Hematopoietic multipotent progenitor cell treated with erythropoietin and hydrocortisone succinate and interleukin-3 and kit ligand, for 8 days (in vitro differentiated cells): ENCODE data around the gene ETFB.
A peak's percentile ranks its signal among the peaks of the same experiment; 100 is the strongest.
"Not testable (repeated sequence)": the region's sequence is repeated elsewhere in the genome, so short reads cannot be mapped to it uniquely, and the experiment has no call there.

Experiments used
- DNase-seq: peaks from one replicate; pipeline ENCODE4 v3.0.0-alpha.2; 2015

ETFB gene

DNA sequence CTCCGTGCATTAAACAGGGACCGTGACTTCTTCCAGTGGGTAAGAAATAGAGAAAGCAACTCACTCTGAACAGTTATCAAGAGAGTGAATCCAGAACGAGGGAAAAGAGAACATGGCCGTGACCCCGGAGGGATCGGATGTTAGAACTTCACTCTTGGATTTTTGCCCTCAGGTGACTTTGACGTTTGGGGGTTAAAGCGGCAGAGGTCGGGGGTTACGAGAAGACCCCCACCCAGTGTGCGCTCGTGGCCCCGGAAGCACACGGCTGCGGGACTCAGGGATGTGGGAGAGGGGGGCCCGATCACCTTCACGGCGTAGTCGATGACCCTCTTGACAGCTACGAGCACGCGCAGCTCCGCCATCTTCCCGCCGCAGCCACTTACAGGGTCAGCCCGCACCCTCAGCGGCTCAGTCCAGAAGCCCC, at the start of gene ETFB:
Gene ETFB, minus strand, starts transcription at position 424 of the 424 bp plus-strand sequence. Its CDS starts 62 bp downstream, at position 362.
- DNase-seq: no peak

DNA sequence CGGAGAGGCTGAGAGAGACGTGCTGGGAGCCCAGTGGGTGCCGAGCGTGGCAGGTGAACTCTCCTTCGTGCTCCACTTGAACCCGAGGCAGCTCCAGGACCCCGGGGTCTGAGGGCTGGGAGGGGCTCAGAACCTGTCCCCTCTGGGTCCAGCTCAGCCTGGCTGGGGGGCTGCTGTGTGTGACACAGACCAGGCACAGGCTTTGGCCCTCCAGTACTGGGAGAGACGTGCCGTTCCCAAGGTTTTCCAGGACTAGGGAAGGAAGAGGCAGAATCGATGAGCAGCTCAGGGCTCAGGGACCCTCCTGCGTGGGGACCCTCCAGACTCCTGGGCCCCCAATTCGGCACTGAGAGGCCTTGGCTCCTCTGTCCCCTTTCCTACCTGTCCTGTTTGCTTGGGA, 49.0 kb upstream of the ETFB start:
- no peak for DNase-seq

DNA sequence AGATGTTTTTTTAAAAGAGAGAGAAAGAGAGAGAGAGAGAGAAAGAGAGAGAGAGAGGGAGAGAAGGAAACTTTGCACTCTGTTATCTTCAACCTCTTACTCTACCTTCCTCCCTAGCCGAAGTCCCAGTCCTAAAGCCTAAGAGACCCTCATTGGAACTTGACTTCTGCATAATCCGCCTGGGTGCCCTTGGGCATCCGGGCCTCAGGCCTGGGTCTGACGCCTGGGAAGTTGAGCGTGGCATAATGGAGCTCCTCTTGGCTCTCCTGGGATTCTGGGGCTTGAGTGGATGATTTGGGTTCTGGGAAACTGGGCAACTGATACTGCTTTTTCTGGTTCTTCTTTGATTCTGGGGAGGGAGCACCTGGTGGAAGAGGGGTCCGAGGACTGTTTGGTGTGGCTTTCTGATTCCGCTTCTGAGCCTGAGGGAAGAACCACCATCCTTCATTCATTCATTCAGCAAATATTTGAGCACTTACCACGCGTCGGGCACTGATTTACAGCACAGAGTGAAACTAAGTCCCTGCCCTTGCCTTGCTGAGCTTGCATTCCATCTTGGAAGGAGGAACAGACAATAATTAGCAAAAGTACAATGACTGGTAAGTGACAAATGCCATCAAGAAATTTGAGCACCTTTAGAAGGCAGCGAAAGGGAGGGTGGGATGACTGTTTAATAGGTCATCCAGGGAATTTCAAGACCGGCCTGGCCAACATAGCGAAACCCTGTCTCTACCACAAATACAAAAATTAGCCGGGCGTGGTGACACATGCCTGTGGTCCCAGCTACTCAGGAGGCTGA, 45.0 kb upstream of the ETFB start:
- no peak for DNase-seq

DNA sequence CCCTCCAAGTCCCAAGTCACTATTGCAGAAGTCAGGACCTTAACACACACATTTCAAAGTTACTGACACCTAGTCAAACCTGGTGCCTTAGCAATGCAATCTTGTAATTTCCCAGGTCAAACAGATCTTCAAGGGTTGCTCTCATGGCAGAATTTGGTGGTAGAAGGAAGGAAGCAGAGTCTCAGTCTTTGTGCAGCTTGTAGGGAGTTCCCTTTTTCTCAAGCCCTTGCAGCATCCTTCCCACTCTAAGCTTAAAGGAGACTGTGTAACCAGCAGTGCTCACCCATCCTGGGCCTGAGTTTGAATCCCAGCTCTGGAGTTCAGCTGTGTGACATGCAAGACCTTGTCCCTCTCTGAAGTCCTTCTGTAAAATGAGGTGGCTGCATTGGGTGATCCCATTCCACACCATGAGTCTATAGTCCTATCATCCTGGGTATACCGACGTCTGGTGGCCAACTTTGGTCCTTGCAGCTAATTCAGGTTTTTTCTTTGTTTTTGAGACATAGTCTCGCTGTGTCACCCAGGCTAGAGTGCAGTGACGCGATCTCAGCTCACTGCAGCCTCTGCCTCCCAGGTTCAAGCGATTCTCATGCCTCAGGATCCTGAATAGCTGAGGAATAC, 41.4 kb upstream of the ETFB start:
- peak; percentile 54 for DNase-seq

DNA sequence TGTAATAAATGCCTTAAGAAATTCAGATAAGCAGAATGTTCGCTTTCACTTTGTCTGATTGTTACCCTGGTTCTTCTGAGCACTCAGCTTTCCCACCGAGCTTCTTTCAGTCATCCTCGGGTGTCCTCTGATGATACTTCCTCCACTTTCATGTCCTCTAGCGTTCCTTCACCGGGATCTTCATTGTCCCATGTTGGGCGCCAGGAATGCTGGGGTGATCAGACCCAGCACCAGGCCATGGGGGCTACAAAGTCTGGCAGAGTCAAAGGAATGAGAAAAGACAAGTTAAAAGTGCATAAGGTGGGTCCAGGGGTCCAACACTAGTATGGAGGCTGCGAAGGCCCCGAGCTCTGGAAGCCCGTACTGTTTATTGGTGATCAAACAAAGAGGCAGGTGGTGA, 35.9 kb upstream of the ETFB start:
- no peak for DNase-seq

DNA sequence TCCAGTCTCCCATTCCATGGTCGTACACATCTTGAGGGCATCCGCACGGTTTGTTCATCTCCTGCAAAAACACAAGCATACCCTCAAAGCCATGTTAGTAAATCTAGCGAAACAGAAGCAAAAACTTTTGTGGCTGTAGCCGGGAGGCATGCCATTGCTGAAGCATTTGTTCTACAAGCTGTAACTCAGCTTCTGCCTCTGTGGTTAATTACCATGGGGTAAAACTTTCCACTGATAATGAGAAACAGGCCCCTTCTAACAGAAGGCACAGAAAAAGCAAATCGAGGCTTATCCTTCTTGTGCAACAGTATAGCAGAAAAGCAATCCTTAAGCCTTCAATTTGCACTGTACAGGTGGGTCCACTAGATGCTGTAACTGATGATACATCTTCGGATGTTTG, 33.7 kb upstream of the ETFB start:
- DNase-seq: not testable (repeated sequence)

DNA sequence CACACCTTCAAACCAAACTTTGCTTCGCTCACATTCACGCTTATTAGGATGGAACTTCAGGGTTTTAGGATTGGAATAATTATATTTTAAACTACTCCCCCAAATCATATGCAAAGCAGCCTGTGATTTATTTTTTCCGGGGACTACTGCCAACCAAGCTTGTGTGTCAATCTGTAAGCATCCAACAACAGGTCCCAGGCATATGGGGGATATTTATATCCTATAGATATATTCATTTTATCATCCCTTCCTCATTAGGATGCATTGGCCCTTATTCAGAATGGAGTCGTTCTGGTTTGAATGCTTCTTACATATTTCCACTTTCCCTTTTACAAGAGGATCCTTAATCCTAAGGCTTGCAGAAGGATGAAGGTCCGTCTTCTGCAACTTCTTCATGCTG, 33.0 kb upstream of the ETFB start:
- no peak for DNase-seq

DNA sequence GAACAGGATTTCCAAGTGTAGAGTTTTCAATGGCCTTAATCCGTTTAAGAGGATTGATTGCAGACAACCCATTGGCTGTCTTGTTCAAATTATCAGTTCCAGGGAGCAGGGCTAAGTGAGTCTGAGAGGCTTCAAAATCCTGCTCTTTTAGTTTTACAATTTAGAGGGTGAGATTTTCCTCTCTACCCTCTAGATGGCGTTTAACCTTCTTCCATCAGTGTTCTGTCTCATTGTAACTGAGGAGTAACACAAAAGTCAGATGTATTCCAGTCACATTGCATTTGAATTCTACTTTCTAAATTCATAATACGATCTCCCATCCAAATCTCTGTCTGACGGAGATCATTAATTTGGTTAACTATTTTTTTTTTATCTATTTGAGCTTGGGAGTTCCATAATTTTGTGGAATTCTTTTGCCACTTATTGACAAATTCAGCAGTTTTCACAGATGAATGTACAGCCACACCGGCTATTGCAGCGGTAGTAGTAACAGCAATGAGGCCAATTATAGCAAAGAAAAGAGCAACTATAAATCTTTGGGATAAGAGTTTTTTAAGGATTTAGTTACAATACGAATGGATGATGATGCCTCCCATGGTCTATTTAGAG, 32.0 kb upstream of the ETFB start:
- DNase-seq: peak; percentile 63

DNA sequence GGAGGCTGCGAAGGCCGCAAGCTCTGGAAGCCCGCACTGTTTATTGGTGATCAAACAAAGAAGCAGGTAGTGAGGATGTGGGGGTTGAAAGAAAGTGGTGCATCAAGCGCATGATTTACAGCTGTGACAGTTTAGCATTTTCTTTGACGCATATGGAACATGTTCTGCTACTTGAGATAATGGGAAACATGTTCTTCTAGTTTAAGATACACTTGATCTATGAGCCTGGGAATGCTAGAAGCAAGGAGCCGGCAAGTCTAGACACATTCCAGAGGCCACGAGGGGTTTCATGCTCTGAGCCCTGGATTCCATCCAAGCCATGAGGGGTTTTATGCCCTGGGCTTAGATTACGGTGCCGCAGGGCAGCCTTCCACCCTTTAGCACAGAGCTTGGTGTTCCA, 31.3 kb upstream of the ETFB start:
- not testable (repeated sequence) for DNase-seq

DNA sequence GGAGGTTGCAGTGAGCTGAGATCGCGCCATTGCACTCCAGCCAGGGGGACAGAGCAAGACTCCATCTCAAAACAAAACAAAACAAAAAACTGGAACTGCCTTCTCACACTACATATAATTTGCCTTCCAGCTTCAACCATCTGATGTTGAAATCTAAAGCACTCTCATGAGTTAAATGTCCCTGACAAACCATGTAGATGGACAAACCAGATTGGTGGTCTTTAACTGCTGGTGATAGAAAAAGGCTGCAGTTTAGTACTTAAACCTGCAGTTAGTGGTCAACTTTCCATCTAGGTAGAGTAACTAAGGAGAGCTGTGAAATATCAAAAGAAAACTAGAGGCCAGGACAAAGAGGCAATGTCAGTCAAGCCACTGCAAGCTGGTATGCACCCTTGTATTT, 30.0 kb upstream of the ETFB start:
- DNase-seq: no peak

DNA sequence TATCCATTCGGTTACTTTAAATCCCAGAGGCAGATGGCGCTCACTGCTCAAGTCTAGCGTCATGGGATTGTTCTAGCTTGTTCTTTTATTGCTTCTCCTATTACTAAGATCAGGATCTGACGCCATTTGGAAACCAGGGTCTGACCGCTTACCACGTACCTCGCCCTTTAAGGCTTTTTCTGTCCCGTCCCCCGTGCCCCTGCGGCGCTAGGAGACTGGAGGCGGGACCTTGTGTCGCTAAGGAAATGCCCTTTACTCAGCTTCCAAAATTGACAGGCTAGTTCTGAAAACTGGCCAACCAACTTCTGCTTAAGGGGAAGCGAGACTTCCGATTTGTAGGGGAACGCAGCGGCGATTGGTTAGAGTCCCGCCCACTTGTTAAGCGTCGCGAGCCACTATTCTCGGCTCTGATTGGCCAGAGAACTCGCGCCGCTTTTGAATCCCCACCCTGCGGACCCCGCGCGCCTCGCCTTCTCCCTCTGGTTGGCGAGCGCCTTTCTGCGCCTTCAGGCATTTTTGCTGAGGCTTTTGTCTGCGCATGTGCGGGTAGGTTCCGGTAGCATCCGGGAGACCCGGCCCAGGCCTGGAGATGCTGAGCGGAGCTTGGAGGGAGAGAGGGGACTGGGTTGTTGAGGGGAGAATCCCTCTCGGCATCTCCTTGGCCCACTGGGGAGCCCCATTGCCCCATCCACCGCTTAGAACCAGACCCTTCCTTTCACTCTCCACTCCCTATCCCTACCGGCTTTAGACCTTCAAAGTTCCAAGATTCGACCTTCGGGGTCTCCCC, 28.1 kb upstream of the ETFB start:
- peak; percentile 100 for DNase-seq

DNA sequence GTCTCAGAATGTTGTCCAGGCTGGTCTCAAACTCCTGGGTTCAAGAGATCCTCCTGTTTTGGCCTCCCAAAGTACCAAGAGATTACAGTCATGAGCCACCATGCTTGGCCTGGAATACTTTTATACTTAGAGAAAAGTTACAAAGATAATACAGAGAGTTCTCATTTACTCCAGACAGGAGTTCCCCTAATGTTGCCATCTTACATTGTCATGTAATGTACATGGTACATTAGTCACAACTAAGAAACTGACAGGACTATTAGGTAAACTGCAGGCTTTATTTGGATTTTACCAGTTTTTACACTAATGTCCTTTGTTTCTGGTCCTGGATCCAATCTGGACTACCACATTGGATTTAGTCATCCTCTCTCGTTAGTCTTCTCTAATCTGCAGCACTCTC, 26.5 kb upstream of the ETFB start:
- no peak for DNase-seq

DNA sequence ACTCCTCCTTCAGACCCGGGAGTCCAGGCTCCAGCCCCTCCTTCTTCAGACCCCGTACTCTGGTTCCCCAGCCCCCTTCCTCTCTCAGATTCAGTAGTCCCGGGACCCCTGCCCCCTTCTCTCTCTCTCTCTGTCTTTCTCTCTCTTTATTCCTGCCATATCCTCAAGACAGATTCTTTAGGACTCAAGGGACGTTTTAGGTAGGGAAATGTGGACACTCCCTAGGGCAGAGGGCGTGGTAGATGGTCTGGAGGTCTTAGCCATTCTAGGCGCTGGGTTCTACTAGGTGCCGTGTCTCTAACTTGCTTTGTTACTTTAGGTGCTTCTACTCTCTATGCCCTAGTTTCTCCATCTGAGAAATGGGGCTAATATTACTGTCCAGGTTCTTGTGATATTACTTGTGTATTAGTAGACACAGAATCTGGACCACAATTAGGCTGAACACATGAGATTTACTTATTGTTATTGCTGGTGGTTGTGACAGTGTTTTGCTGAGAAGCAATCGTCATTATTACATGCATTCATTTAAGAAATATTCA, 25.0 kb upstream of the ETFB start:
- no peak for DNase-seq

DNA sequence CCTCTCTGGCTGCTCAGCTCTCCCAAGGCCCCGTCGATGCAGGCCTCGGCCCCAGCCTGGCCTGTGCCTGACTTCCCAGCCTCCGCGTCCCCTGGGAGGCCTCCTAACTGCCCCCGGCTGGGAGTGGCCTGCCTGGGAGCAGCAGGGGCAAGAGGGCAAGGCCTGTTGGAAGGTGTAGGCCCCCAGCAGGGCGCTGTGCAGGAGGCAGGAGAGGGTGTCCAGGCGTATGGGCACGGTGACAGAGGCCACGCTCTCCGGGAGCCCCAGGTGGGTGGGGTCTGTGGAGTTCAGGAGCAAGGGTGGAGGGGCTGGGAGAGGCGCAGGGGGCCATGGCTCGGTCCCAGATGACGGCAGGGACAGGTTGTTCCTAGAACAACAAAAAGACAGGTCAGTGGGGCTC, 23.0 kb upstream of the ETFB start:
- DNase-seq: no peak

DNA sequence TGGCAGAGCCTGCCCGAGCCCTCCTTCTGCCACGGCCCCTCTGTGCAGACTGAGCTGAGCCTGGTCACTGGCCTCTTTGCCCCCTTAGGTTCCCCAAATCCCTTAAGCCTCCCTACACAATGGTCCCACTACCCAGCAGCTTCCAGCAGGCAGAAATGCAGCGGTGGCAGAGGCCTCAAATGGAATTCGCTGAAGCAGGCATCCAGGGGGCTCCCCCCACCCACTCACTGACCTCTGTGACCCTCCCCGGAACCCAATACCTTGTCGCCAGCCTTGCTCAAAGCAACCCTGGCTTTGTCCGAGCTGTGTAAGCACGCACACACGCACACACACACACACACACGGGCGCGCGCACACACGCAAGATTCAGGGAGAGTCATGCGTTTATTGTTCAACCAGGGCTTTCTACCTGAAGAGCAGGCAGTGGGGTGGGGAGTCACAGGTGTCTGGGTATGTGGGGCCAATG, 21.8 kb upstream of the ETFB start, which contains the start of gene LIM2:
Gene LIM2, minus strand, starts transcription at position 51 of the 466 bp plus-strand sequence. CDS start 531 bp downstream, outside the sequence.
- no peak for DNase-seq

DNA sequence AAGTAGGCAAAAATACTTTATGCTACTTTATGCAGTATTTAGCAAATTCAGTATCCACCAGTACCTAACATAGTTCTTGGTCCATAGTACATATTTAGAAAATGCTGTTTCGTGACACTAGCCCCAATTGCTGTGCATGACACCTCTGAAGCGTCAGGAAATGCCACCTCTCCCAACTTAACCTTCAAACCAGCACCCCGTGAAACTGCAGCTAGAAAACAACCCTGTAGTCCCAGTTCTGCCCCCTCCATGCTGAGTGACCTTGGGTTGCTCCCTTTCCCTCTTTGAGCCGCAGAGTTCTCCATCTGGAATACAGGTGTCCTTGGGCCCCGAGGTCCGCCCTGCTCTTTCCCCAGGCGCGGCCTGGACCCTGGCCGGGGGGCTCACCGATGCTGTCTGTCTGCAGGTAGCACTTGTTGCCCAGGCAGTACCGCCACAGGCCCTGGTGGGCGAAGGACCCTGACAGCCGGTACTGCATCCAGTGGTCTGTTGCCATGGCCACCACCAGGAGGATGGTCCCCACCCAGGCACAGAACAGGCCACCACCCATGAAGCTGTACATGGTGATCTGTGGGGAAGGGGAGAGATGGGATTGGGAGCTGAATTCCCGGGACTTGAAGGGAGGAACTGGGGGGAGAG, 20.8 kb upstream of the ETFB start:
- no peak for DNase-seq

DNA sequence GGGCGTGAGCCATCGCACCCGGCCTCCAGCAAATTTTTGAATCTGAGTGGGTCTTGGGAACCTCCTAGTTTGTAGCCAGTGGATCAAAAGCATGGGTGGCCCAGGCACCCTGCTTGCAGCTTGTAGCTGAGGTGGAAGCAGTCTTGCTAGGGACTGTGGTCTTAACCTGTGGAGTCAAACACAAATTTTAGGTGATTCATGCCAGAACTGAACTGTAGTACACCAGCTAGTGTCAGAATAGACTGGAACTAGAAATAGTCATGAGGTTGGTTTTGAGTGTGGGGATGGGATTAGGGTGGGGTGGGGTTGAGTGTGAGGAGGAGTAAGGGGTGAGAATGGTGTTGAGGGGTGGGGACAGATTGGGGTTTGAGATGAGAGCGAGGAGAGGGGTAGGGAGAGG, 15.8 kb upstream of the ETFB start:
- DNase-seq: no peak

DNA sequence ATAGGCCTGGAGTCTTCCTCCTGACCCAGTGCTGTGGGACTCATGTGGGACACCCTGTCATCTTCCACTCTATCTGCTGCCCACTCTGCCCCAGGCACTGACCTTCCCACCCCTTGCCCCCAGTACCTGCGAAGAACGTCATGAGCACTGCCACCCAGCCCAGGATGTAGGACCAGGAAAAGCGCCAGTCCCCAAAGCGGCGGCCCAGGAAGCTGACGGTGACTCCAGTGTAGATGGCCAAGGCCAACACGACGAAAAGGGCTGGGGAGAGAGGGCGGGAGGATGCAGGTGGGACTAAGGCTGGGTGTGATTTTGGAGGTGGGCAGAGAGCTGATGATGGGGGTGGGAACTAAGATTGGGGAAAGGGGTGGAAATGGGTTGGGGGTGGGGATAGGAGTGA, 14.2 kb upstream of the ETFB start:
- no peak for DNase-seq

DNA sequence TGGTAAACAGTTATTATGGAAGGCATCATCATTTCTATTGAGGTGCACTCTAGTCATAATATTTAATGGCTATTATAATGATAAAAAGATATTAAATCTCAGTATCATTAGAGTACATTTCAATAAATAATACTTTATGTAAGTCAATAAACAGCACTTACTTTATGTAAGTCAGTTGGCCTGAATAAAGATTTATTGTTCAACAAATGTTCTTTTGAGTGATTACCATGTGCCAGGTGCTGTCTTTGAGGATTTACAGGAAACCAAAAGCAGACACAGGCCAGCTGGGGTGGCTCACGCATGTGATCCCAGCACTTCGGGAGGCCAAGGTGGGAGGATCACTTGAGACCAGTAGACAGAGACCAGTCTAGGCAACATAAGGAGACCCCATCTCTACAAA, 11.2 kb upstream of the ETFB start:
- no peak for DNase-seq

DNA sequence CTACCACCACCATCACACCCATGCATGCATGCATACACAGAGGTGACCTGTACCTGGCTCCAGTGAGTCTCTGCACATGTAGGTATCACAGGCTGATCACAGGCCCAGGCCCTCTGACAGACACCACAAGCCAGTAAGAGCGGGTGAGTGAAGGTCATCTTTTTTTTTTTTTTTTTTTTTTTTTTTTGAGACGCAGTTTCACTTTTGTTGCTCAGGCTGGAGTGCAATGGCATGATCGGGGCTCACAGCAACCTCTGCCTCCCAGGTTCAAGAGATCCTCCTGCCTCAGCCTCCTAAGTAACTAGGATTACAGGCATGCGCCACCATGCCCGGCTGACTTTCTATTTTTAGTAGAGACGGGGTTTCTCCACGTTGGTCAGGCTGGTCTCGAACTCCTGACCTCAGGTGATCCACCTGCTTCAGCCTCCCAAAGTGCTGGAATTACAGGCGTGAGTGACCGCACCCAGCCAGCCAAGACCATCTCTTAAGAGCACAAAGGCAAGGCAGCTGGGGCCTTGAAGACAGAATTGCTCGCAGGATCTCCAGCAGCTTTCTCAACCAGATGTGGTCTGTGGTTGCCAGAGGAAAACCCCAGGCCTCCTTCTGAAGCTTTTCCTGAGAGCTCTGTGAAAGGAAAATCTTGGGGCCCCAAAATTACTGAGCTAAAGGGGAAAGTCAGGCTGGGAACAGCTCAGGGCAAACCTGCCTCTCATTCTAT, 9.5 kb upstream of the ETFB start:
- no peak for DNase-seq

DNA sequence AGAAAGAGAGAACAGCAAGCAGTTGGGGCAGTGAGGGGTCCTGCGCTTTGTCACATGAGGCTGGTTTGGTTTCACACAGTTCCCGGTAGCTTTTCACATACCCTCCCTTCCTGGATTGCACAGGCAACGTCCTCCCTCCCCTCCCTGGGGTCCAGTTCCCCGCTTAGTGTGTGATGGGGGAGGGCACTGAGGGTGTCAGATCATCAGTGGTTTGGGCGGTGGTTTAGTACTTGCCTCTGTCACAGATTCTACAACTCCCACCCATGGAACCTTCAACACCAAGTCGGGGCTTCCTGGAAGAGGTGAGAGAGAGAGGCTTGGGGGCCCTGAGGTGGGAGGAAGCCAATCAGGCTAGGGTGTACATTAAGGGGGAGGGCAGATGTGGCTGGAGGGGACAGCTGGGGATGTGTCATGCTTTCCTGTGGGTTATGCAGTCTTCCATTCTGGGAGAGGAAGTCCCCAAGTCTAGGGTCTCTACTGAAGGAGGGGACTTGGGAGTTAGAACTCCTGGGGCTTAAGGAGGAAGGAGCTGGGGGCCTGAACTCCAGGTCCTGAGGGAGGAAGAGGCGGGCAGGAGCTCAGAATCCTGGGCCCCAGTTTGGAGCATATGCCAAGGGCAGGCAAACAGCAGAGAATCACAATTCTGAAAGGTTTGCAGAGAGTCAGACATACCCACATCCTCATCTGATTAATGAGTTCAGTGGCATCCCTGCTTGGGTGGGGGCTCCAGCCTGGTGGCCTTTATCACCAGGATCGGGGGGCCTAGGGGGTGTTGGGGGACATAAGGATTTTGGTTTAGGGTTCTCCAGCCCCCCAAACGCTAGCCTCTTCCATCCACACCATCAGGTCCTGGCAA, 6.7 kb upstream of the ETFB start, which contains the start of gene NKG7:
Gene NKG7, minus strand, starts transcription at position 6 of the 856 bp plus-strand sequence. CDS start 119 bp downstream, outside the sequence.
- peak; percentile 31 for DNase-seq
